ENCODE data around the gene CD300LF.
A peak's percentile ranks its signal among the peaks of the same experiment; 100 is the strongest.

Gene CD300LF

GRCh38 chr17:74712756-74713155 lies at the start of gene CD300LF:
Gene CD300LF, minus strand, starts transcription at chr17:74712923. Its CDS starts 57 bp downstream, at chr17:74712866.
- no peak for DNase-seq

DNA sequence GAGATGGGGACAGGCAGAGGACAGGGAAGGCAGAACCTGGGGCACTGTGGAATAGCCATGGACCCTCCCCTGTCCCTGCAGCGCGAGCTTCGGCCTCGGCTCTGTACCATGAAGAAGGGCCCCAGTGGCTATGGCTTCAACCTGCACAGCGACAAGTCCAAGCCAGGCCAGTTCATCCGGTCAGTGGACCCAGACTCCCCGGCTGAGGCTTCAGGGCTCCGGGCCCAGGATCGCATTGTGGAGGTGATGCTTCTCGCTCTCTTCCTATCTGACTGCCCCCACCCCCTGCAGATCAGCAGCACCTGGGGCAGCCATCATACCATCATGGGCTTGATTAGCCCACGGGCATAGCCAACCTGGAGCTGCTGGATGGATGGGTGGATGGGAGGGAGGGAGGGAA lies 49.2 kb upstream of the CD300LF start:
- DNase-seq = no peak

DNA sequence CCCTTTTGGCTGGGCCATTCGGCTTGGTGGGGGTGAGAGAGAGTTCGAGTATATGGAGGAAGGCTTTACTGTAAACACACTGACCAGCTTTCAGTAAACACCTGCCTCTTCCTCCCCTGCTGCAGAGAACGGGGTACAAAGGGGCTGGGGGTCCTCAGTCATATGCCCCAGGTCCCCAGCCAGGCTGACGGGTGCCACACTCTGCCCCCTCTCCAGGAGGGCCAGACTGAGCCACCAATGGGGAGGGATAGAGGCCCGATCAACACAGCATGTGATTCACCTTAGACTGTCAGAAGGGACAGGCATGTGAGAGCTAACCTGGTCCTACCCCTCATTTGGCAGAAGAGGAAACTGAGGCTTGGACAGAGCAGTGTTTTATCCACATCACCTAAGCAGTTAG lies 48.7 kb upstream of the CD300LF start:
- no peak for DNase-seq

DNA sequence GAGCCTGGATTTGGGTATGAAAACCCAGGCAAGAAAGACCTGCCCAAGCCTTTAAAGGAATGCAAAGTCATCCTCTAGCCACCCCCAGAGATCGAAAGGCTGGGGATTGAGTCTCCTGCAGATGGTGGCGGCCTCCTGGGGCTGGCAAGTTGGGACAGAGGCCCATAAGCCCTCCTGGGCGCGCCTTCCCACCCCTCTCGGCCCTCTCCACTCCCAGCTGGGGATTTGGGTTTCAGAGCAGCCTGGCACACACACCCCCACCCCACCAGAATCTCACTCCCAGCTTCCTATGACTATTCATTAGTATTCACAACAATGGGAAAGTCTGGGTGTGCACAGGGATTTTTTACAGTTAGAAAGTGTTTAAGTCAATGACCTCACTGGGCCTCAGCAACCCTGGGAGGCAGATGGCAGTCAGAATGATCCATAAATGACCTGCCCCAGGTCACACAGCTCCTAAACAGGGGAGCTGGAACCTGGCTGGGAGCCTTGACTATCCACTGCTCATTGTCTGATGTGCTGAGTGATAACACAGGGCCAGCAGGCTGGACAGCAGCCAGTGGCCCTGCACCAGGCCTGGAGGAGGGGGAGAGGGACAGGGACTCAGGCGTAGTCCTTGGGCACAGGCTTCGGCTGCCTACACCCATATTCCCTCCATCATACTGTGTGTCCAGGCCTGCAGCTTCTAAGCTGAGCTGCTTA lies 47.8 kb upstream of the CD300LF start:
- DNase-seq = peak; percentile 93

DNA sequence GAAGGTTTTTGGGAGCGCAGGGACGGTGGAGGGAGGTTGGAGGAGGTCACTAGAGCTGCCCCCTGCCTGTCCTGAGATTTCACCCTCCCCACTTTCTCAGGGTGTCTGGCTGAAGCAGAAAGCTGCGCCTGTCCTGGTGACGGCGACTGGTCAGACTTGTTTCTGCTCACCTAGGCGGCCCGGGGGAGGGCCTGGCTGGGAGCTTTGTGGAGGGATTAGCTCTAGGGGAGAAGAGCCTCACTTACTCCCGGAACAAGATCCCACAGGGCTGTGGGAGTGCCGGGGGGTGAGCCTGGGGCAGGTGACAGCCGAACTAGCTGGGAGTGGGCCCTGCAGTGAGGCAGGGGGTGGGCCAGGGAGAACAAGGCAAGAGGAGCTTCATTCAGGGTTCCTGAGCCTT lies 47.2 kb upstream of the CD300LF start:
- DNase-seq = peak; percentile 79

DNA sequence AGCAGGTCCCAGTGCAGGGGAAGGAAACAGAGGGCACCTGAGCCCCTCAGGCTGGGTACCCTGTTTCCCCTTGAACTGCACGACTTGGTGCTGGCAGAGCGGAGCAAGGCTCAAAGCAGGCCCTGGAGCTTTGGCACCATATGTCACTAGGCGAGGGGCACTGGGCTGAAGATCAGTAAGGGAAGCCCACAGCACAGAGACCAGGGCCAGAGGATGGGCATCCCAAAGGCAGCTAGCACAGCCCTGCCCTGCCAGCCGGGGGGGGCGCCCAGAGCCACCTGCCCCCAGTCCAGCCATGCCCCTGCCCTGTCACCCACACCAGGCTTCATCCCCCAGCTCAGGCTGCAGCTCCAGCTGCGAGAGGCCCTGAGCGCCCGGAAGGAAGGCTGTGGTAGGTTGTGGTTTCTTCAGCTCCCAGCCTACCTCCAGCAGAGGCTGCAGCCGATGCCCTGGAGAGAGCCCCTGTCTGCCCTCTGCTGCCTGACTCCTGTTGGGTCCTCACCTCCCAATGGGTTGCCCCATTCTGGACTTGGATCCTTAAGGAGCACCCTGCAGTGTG lies 46.6 kb upstream of the CD300LF start:
- peak; percentile 81 for DNase-seq

- DNase-seq = peak; percentile 87
Observed at GRCh38 chr17:74758848-74759168, 46.1 kb upstream of the CD300LF start.

GRCh38 chr17:74757931-74758847 lies 45.5 kb upstream of the CD300LF start:
- peak; percentile 66 for DNase-seq

- peak; percentile 74 for DNase-seq
Observed at GRCh38 chr17:74757502-74757901, 44.8 kb upstream of the CD300LF start.

DNA sequence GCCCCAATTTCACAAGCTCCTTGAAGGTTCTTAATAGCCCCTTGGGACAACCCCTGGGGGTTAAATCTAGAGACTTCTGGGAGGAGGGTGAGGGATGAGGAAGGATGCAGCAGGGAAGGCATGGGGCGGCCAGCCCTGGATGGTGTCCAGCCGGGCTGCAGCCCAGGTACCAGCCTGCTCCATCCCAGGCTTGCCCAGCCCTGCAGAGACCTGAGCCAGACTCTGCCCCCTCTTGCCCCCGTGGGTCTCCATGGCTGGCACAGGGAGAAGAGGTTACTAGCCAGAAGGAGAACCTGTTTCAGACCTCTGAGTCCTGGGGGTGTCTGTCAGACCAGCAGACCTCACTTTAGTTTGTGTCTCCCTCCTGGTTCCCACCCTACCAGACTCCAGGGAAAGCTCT lies 44.2 kb upstream of the CD300LF start:
- DNase-seq = no peak

DNA sequence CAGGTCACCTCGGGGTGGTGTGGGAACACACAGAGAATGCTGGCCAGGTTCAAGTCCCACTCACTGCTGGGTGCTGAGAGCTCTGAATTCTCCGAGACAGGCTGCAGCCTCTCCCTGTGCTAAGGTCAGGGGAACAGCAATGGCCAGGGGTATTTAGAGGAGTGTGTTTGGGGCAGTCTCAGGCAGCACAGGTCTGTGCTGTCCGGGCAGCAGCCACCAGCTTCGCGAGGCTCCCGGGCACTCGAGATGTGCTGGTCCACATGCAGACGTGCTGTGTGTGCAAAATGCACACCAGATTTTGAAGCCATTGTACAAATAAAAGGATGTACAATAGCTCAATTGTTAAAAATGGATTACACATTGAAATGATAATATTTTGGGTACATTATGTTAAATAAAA lies 42.8 kb upstream of the CD300LF start:
- DNase-seq = no peak

GRCh38 chr17:74754832-74755231 lies 42.1 kb upstream of the CD300LF start:
- no peak for DNase-seq

GRCh38 chr17:74752822-74753401 lies 40.2 kb upstream of the CD300LF start:
- no peak for DNase-seq

DNA sequence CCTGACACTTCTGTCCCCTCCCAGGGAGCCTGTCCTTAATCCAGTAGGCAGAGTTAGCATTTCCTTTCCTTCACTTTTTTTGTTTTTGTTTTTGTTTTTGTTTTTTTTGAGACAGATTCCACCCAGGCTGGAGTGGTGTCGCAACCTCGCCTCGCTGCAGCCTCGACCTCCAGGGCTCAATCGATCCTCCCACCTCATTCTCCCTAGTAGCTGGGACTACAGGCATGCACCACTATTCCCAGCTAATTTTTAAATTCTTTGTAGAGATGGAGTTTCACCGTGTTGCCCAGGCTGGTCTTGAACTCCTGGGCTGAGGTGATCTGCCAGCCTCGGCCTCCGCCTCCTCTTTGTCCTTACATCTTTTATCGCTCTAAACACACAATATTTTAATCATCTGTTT lies 39.7 kb upstream of the CD300LF start:
- DNase-seq = no peak

DNA sequence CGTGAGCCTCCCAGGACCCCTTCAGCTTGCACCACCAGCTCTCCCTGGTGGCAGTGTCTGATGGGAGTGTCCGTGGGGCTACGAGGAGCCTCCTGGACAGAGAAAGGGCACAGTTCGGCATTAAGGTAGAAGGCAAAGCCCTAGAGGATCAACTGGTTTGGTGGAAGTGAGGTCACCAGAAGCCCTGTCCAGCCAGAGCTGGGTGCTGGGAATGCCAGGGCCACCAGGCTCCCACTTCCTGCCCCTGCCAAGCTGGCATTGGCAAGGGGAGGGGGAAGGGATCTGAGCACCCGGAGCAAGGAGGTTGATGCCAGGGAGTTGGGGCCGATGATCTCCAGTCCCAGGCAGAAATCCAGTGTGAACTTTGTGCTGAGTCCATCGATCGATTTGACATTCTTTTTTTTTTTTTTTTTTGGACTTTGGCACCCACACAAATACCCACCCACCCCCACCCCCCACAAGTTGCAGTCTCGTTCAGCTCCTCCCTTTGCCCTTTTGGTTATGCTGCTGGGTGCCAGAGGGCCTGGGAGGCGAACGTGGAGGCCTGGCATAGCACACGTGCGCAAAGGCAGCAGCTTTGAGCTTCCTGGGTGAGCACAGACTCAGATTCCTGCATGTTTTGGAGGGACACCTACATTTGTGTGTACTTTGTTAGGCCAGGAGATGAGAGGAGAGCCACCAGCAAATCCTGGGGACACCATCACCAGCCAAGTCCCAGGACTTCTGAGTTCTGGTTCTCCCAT lies 37.8 kb upstream of the CD300LF start:
- no peak for DNase-seq

DNA sequence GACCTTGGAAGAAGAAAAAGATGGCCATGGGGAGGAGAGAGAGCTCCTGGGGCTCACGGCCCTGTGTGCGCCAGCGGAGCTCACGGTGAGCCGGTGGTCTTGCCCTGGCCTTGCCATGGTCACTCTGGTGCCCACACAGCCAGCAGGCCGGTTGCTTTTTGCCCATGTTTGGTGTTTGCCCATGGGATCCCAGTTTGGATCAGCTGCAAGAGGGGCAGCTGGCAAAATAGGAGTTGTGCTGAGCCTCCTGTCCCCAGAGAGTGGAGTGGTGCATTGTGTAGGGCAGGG lies 37.3 kb upstream of the CD300LF start:
- DNase-seq = no peak

- DNase-seq = no peak
Observed at GRCh38 chr17:74749279-74750038, 36.7 kb upstream of the CD300LF start.

DNA sequence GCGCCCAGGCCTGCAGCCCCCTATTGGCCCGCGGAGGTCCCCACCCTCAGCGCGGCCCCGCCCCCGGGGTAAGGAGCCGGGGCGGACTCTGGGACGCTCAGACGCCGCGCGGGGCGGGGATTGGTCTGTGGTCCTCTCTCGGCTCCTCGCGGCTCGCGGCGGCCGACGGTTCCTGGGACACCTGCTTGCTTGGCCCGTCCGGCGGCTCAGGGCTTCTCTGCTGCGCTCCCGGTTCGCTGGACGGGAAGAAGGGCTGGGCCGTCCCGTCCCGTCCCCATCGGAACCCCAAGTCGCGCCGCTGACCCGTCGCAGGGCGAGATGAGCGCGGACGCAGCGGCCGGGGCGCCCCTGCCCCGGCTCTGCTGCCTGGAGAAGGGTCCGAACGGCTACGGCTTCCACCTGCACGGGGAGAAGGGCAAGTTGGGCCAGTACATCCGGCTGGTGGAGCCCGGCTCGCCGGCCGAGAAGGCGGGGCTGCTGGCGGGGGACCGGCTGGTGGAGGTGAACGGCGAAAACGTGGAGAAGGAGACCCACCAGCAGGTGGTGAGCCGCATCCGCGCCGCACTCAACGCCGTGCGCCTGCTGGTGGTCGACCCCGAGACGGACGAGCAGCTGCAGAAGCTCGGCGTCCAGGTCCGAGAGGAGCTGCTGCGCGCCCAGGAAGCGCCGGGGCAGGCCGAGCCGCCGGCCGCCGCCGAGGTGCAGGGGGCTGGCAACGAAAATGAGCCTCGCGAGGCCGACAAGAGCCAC lies 36.0 kb upstream of the CD300LF start, which contains the start of gene NHERF1:
NHERF1 (plus strand) TSS at position 100 of the 750 bp plus-strand sequence; CDS start at position 319, 219 bp downstream.
- DNase-seq = peak; percentile 89

DNA sequence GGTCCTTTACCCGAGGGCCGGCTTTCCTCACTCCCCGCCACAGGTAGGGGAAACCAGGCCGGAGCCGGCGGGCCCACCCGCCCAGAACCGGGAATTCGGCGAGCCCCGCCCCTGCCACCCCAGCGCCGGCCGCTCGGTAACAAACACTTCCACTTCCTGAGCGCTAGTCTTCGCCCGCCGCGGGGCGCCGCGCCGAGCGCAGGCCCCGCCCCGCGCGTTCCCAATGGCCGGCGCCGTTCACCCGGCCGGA lies 35.5 kb upstream of the CD300LF start:
- DNase-seq = no peak

- no peak for DNase-seq
Observed at GRCh38 chr17:74746922-74747321, 34.2 kb upstream of the CD300LF start.

- no peak for DNase-seq
Observed at GRCh38 chr17:74746376-74746775, 33.7 kb upstream of the CD300LF start.

All from NCI-H2171 treated with DMSO at 0.1 percent for 48 hours (cell line).